K562 (cell line): ENCODE results near the gene MED16. TPM values are rescaled to one million over a fixed set of nuclear protein-coding genes. Genes with fewer than 3 reads are reported as not detected.

Experiments used
- ARID1B ChIP-seq: fragments of 450-650 bp; IDR thresholded peaks from 2 replicates; pipeline ENCODE4 v1.6.1; 2016; ENCODE audit warnings: antibody characterized with exemption, mild to moderate bottlenecking, inconsistent platforms
- CBX5 ChIP-seq: IDR thresholded peaks from 2 replicates; pipeline ENCODE4 v1.6.1; 2014; ENCODE audit warnings: low read depth, borderline replicate concordance
- ELK3 ChIP-seq: fragments of 450-650 bp; formaldehyde crosslinking; IDR thresholded peaks from 2 replicates; pipeline ENCODE4 v1.4.0; 2020; ENCODE audit warnings: mild to moderate bottlenecking
- ERF ChIP-seq: fragments of 450-650 bp; formaldehyde crosslinking; IDR thresholded peaks from 2 replicates; pipeline ENCODE4 v1.4.0; 2020; ENCODE audit warnings: mild to moderate bottlenecking, mixed read lengths
- ETV5 ChIP-seq: sonication (generic); formaldehyde crosslinking; IDR thresholded peaks from 2 replicates; pipeline ENCODE4 v1.4.0; 2020; ENCODE audit warnings: low read depth, mild to moderate bottlenecking, missing genetic modification reagents
- HCFC1 ChIP-seq: IDR thresholded peaks from 2 replicates; pipeline ENCODE4 v1.6.1; 2012; ENCODE audit warnings: low read depth, low read length, improper control_type of control experiment
- HNRNPL ChIP-seq: fragments of 200-400 bp; formaldehyde crosslinking; IDR thresholded peaks from 2 replicates; pipeline ENCODE4 v1.6.1; 2017; ENCODE audit warnings: low read depth, mild to moderate bottlenecking, low read length
- JUNB ChIP-seq: fragments of 450-650 bp; formaldehyde crosslinking; conservative IDR thresholded peaks from 2 replicates; pipeline ENCODE4 v1.4.0; 2020; ENCODE audit warnings: mild to moderate bottlenecking
- KAT2B ChIP-seq: IDR thresholded peaks from one replicate; pipeline ENCODE4 v1.6.1; 2012; ENCODE audit warnings: low read depth, mild to moderate bottlenecking, control low read depth, inconsistent platforms, low read length, moderate library complexity
- KHSRP ChIP-seq: fragments of 450-650 bp; IDR thresholded peaks from 2 replicates; pipeline ENCODE4 v1.6.1; 2017
- MAX ChIP-seq: sonication (generic); formaldehyde crosslinking; IDR thresholded peaks from 2 replicates; pipeline ENCODE4 v1.9.0; 2022; ENCODE audit warnings: mild to moderate bottlenecking, missing genetic modification reagents
- PCBP1 ChIP-seq: fragments of 200-400 bp; formaldehyde crosslinking; IDR thresholded peaks from 2 replicates; pipeline ENCODE4 v1.6.1; 2018; ENCODE audit warnings: mild to moderate bottlenecking, low read depth, low read length; ENCODE audit not compliant: poor library complexity, severe bottlenecking
- PRPF4 ChIP-seq: fragments of 200-400 bp; formaldehyde crosslinking; IDR thresholded peaks from one replicate; pipeline ENCODE4 v1.6.1; 2017; ENCODE audit warnings: low read length, low read depth, mild to moderate bottlenecking; ENCODE audit not compliant: insufficient read depth, poor library complexity, severe bottlenecking
- SLC30A9 ChIP-seq: fragments of 250-450 bp; sonication (Bioruptor Pico); IDR thresholded peaks from 2 replicates; pipeline ENCODE4 v1.8.0; 2022; ENCODE audit warnings: mild to moderate bottlenecking, moderate library complexity
- STAG1 ChIP-seq: sonication (generic); formaldehyde crosslinking; IDR thresholded peaks from 2 replicates; pipeline ENCODE4 v1.5.0; 2020; ENCODE audit warnings: missing genetic modification reagents, borderline replicate concordance
- ZNF174 ChIP-seq: fragments of 250-450 bp; sonication (Bioruptor Pico); IDR thresholded peaks from 2 replicates; pipeline ENCODE4 v1.4.0; 2020; ENCODE audit warnings: mild to moderate bottlenecking
- polyA plus RNA-seq, 8 experiments: library from polyadenylated mRNA; depleted of rRNA in 4 of 8; stranded (reverse) in 5 of 8; unstranded in 3 of 8; fragments of >200 nt; fragmentation: Nextera tagmentation in 2 of 8; fragmentation: Illumina TruSeq in 1 of 8; extraction: Ambion mirVana in 2 of 8; extraction: Trizol in 1 of 8; gene quantifications; 2 replicates each; pipeline versions ENCODE4 v1.2.1 to v1.2.3, GENCODE V29; 2011 to 2014; ENCODE audit warnings: inconsistent platforms in 1 of 8, missing spikeins in 1 of 8
- total RNA-seq, 7 experiments: library from RNA; depleted of rRNA in 6 of 7; stranded (reverse); fragments of >200 nt in 6 of 7; fragmentation: Illumina TruSeq in 2 of 7; extraction: Trizol in 2 of 7; gene quantifications; 2 replicates each; pipeline versions ENCODE4 v1.2.1 to v1.2.3, GENCODE V29; 2011 to 2021; ENCODE audit warnings: low replicate concordance in 1 of 7
- TF ChIP-seq, protein P1 (sequence below): fragments of 450-650 bp; IDR thresholded peaks from 2 replicates; pipeline ENCODE4 v1.6.1; 2017; ENCODE audit warnings: mild to moderate bottlenecking, moderate library complexity
- TF ChIP-seq, protein P2 (sequence below): fragments of 250-450 bp; sonication (Bioruptor Pico); IDR thresholded peaks from 2 replicates; pipeline ENCODE4 v1.4.0; 2020

The MED16 gene
- total and polyA plus RNA-seq, 9 of the 15 experiments (the other 6 are each of a cell fraction or from before 2014, with no cell fraction given), result 0.89 to 59.9 (median 8.6) TPM

DNA sequence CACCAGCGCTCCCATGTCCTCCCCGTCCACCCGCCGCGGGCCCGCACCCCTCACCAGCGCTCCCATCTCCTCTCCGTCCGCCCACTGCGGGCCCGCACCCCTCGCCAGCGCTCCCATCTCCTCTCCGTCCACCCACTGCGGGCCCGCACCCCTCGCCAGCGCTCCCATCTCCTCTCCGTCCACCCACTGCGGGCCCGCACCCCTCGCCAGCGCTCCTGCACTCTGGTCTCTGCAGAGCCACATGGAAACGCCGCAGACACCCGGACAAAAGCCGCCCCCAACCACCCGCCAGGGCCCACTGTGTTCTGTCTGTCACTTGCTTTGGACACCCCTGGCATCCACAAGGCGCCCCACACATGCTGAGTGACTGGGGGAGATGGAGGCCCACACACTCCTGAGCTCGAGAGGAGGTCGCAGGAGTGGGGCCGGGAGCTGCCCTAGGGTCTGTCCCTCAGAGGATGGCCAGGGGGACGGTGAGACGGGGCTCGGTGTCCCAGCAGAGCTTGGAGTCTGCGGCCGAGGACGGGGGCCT, 26.2 kb downstream of the MED16 start (continued):
- TF ChIP-seq, protein P1, sequence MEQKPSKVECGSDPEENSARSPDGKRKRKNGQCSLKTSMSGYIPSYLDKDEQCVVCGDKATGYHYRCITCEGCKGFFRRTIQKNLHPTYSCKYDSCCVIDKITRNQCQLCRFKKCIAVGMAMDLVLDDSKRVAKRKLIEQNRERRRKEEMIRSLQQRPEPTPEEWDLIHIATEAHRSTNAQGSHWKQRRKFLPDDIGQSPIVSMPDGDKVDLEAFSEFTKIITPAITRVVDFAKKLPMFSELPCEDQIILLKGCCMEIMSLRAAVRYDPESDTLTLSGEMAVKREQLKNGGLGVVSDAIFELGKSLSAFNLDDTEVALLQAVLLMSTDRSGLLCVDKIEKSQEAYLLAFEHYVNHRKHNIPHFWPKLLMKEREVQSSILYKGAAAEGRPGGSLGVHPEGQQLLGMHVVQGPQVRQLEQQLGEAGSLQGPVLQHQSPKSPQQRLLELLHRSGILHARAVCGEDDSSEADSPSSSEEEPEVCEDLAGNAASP, result no peak
- no peak for TF ChIP-seq KHSRP
- peak; percentile 58; the same call in 1 of the 2 replicates for TF ChIP-seq HNRNPL
- TF ChIP-seq STAG1 (CRISPR knock-in tag), result no peak
- no peak for TF ChIP-seq SLC30A9 (CRISPR knock-in tag)
- TF ChIP-seq PCBP1, result peak; percentile 44
- TF ChIP-seq JUNB (CRISPR knock-in tag), result no peak
- no peak for TF ChIP-seq KAT2B
- TF ChIP-seq HCFC1, result no peak
- TF ChIP-seq PRPF4, result no peak
- no peak for TF ChIP-seq MAX (CRISPR knock-in tag)
- no peak for TF ChIP-seq ARID1B
- TF ChIP-seq ELK3 (CRISPR knock-in tag), result no peak
- no peak for TF ChIP-seq ERF
- TF ChIP-seq CBX5, result no peak
- no peak for TF ChIP-seq ZNF174 (CRISPR knock-in tag)
- TF ChIP-seq ETV5 (CRISPR knock-in tag), result no peak
- TF ChIP-seq, protein P2, sequence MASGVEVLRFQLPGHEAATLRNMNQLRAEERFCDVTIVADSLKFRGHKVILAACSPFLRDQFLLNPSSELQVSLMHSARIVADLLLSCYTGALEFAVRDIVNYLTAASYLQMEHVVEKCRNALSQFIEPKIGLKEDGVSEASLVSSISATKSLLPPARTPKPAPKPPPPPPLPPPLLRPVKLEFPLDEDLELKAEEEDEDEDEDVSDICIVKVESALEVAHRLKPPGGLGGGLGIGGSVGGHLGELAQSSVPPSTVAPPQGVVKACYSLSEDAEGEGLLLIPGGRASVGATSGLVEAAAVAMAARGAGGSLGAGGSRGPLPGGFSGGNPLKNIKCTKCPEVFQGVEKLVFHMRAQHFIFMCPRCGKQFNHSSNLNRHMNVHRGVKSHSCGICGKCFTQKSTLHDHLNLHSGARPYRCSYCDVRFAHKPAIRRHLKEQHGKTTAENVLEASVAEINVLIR, result no peak
